Measurements from ENCODE around the gene LMF1.

Gene LMF1

DNA sequence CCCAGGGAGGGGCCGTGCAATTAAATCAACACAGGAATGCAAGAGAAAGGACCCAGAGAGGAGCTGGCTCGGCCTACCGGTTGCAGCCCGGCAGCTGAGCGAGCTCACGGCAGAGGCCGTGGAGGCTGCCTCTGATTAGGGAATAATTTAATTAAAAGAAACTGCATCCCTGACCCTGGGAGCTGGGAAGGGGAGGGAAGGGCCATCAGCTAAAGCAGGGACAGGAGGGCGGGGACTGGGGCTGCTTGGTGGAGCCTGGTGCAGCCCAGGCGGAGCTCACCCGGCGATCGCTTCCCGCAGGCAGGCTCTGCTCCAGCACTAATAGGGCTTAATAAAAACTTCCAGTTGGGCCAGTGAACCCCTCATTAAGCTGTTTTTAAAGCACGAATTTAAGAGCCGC, 43.4 kb downstream of the LMF1 start:
- DNase-seq: no peak

GRCh38 chr16:926715-927114, 44.1 kb downstream of the LMF1 start:
- DNase-seq: no peak

GRCh38 chr16:924806-925205, 46.0 kb downstream of the LMF1 start:
- no peak for DNase-seq

GRCh38 chr16:924063-924462, 46.7 kb downstream of the LMF1 start:
- DNase-seq: no peak

DNA sequence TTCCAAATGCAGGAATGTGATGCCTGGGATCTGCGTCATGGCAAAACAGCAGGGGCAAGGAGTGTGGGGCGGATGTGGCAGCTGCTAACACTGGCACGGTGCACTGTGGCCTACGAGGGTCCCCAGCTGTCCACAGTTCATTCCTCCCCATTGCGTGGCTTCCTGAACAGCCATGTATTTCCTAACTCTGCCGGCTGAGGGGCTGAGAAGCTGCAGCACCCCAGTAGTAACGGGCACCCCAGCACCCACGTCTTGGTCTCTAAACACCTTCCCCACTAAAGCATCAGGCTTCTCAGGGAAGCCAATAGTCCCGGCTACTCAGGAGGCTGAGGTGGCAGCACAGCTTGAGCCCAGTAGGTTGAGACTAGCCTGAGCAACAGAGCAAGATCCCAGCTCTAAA, 47.6 kb downstream of the LMF1 start:
- no peak for DNase-seq

DNA sequence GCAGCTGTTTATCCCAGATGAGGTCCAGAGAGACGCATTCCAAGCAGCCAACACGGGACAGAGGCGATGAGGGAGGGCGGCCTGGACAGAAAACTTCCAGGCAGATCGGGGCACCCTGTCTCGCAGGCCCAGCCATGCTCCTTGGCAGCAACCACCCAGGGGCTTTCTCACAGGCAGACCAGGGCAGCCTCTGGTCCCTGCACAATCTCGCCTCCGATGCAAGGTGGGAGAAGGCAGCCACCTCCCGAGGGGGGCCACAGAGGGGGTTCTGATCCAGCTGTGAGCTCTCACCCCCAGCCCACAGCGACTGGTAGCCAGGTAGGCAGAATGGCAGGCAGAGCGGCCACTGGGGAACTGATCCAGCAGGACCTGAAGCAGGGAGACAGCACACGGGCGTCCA, 48.7 kb downstream of the LMF1 start:
- no peak for DNase-seq

- no peak for DNase-seq
These were observed 49.4 kb downstream of the LMF1 start for GRCh38 chr16:921321-921905.

DNA sequence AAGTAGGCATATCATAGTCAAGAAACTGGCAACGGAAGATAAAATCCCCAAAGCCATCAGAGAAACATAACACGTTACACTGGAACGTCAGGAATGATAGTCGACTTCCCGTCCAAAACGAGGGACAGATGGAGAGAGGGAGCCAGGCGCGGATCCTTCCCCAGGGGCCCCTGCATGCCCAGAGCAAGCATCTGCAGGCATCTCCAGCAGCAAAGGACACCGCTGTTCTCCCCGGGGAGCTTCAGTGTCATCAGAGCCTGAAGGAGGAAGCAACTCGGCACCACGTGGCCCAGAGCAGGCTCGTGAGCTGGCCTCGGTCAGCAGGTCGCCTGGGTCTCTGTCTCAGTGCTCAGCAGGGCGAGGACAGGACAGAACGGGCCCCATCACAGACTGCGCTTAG, 50.1 kb downstream of the LMF1 start:
- no peak for DNase-seq

GRCh38 chr16:920051-920681, 50.6 kb downstream of the LMF1 start:
- no peak for DNase-seq

DNA sequence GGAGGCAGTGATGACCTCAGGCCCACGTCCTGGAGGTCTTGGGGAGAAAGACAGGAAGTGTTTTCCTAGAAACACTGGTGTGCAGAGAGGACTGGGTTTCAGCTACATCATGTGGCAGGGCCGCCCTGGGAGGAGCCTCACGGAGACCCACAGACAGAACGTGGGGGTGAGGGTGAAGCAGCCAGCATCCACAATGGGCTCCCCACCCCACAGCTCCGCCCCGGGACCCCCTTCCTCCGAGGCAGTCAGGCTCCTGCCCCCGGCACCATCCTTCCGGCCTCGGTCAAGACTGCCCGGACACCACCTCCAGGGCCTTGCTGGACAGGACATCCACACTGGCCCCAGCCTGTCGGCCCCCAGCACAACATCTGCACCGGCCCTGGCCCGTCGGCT, 51.1 kb downstream of the LMF1 start:
- DNase-seq: no peak

DNA sequence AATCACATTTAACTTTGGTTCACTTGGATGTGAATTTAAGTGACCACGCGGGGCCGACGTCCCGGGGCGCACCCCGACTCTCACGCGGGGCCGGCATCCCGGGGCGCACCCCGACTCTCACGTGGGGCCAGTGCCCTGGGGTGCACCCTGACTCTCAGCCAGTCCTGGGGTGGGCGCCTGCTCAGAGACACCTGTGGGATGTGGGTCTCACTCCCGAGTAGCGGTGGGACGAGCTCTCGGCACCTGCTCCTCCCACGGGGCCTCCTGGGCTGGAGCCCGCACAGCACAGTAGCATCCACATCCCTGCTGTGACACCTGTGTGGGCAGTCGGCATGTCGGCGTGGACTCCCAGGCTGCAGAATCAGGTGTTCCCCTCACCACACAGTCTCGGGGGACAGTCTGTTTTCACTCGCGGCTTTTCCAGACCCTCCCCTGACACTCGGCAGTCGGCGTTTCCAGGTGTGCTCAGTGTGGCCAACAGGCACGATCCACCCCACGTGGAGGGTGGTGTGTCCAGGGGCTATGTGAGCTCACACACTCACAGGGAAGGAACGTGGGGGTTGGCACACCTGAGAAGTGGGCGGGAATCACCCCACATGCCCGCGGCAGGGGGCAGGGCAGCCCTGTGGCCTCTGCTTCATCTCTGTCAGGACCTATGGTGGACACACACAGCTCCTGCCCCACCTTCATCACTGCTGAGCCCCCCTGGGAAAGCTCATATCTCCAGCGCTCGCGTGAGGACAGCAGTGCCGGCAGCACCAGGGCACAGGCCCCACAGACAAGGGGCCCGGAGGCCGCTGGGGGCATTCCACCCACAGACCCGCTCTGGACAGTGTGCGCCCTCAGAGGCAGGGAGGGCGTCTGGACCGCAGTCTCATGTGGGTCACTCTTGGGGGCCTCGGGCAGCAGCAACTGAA, 51.8 kb downstream of the LMF1 start:
- DNase-seq: no peak

- DNase-seq: no peak
These were observed 52.7 kb downstream of the LMF1 start for GRCh38 chr16:918068-918467.

DNA sequence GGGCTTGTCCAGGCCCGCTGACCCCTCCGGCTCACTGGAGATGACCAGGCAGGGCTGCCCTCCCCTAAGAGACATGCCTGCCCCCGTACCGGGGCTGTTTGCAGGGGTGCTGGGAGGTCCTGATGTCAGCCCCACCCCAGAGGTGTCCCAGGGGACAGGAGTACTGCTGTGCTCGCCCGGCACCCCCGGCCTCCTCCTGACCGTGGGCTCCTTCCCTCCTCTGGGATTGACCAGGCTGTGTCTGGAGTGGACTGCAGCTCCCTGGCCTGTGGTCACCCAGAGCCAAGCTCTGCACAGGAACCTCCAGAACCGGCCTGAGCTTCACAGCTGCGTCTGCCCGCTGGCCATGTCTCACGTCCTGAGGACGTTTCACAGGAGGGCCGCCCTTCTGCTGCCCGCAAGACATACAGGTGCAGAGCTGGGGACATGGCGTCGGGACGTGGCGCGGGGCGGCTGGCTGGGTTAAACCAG, 53.2 kb downstream of the LMF1 start:
- DNase-seq: no peak

DNA sequence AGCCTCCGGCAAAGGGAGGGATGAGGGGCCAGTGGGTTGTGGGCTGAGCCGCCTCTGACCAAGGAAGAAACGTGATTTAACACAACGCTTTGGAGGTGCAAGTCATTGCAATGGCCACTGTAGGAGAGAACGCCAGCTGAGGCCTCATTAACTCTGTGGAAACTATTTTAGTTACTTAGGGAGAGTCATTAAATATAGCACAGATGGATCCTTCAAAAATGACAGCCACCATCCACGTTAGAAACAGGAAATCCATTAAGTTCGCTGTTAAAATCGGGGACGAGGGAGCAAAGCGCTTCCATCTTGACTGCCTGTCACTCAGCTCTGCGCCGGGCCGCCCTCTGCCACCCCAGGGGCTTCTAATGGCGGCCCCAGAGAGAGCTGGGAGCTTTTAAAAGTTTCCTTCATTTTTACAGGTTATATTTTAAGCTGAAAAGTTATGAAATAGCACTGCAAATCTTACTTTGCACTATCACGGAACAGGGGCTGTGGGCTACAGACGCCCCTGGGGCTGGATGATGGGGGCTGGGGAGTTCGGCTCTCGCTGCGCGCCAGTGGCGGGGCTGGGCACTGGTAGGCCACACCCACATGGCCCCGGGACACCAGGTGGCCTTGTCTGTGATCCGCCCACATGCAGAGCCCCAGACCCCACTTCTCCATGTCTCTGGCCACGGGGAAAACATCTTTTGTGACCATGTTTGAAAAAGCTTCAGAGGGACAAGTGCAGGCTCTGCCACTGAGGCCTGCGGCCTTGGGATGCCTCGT, 54.6 kb downstream of the LMF1 start:
- no peak for DNase-seq

DNA sequence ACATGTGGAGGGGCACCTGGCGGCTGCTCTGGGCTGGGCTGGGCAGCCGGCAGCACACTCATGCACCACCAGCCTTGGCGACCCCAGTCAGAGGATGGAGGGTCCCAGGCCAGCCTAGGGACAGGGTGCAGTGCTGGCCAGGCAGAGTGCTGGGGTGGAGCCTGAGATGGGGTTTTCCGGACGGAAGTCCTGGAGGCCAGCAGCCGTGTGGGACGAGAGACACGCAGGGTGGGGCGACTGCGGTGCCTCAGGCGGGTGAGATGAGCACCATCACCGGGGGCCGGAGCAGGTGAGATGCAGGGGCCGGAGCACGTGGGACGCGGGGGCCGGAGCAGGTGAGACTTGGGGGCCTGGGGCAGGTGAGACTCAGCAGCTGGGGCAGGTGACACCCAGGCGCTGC, 55.2 kb downstream of the LMF1 start:
- DNase-seq: no peak

- no peak for DNase-seq
These were observed 56.3 kb downstream of the LMF1 start for GRCh38 chr16:914440-914839.

GRCh38 chr16:913817-914439, 56.9 kb downstream of the LMF1 start:
- no peak for DNase-seq

DNA sequence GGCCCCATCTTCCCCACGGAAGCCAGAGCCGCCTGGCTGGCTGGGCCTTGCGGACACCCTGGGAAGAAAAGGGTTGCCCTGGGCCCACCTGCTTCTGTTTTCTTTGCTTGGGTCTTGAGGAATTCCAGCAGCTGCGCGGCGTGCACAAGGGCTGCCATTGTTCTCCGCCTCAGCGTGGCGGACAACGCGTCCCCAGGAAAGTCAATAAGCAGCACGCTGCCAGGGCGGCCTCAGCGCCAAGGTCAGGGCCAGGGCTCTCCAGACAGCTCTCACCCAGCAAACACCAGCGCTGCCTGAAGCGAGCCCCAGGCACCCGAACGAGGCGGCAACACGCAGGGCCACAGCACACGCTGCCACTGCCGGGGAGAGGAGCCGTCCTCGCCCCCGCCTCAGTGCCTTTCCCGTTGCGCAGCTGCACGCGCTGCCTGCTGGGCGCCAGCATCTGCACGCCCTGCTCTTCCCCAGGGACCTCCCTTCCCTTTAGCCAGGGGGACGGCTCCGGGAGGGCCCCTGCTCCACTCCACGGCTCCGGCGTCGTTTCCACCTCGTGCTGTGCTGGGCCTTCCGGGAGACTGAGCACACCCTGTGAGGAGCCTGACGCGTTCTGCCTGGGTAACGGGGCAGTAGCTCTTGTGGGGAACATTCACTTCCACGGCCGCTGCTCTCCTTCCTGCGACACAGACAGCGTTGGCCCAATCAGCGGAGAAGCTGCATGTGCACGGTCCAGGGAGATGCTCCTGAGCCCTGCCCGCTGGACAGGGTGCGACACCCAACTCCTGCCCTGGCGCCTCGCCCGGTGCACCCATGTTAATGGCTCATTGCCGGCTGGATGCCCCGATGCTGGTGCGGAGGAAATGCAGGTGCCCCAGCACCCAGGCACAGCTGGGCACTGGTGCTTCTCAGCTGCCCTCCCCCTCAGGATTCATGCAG, 57.8 kb downstream of the LMF1 start:
- no peak for DNase-seq

DNA sequence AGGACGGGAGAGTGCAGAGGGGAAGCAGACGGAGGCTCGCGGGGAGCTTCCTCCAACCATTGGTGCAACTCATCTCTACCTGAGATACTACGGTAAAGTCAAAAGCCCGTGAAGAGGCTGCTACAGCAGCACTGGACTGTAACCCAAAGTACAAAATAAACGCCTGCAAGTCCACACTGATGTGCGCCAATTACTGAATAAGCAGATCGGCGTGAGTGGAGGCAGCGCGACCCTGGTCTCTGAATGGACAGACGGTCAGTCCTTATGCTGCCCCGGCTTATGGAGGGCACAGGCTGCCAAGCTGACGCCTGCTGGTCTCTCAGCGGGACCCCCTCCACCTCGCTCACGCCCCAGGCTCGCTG, 58.5 kb downstream of the LMF1 start:
- DNase-seq: no peak

DNA sequence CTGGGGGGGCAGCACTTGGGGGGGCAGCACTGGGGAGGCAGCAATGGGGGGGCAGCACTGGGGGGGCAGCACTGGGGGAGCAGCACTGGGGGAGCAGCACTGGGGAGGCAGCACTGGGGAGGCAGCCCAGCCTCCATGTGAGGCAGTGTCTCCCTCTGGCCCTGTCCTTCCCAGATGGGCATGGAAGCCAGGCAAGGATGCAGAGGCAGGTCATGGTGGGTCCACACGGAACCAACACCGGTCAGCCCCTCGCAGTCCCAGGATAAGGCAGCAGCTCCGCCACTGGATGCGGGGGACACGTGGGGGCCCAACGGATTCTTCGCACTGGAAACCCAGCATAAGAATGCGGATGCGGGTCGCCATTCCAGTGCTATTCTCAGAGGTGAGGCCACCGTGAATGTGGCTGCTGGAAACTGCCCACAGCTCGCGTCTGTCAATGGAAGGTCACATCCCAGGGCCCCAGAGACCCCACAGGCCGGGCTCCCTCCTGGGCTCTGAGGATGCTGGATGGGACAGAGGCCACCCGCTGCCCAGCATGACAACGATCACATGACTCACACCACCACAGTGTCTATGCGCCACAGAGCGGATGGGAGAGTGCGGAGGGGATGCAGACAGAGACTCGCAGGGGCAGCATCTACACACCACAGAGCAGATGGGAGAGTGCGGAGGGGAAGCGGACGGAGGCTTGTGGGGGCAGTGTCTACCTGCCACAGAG, 59.0 kb downstream of the LMF1 start:
- DNase-seq: no peak

DNA sequence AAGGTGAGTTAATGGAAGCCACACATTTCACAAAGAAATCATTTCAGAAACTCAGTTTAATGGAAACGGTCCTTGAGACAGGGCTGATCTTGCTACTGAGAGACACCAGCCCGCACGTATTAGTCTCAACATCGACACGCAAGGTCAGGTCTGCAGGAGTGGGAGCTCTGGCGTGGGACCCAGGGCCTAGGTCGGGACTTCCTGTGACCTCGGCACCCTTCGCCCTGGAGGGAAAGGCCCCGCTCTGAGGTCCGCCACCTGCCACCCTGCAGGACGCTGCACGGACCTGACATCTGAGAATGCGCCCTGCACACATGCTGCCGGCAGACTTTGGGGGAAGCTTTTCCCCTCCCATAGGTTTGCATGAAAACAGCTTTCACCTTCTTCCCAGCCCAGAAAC, 59.7 kb downstream of the LMF1 start:
- no peak for DNase-seq

Data from activated T-cell treated with anti-CD3 and anti-CD28 coated beads, Interleukin-2, amount 50 U/mL, for 1 hour (primary cell).